ENCODE data around the gene MAGEA4. TPM values are rescaled to one million over a fixed set of nuclear protein-coding genes. Genes with fewer than 3 reads are reported as not detected.

MAGEA4 gene
- total and polyA plus RNA-seq, 2 of the 8 experiments (the other 6 are each of a cell fraction or from before 2014, with no cell fraction given) = 0.45 to 0.67 TPM

DNA sequence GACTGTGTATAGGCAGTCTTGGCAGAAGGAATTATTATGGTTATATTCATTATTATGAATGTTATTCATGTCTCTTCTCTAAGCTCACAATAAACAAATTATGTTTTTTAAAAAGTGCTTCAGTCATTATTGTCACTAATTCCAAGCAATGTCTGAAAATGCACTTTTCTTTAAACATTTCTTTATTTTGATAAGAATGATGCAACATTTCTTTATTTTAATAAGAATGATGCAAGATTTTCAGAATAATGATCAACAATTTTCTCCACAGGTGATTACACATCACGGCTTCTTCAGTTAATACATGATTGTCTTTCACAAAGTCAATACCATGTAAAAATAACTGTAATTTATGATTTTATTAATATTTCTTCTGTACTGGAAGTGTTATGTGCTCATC is 22.7 kb downstream of the MAGEA4 start:
- no peak overlapping the region for H2BK20ac ChIP-seq (ENCODE audit: low read length)
- H2AK5ac ChIP-seq (ENCODE audit: low read depth, low read length) = no peak overlapping the region
- DNase-seq (ENCODE audit: low read depth in 1 of 2, low spot score in 2 of 2) = no peak
- H3K4me1 ChIP-seq (replicated peaks in 1 of 4; ENCODE audit: control insufficient read depth in 3 of 4, insufficient read depth in 4 of 4, low read length in 3 of 4) = no peaks in the 10 kb centered on the region
- H3K36me3 ChIP-seq (ENCODE audit: control insufficient read depth in 2 of 4, insufficient read depth in 4 of 4, low read length in 3 of 4) = no peaks in the 10 kb centered on the region
- H4K5ac ChIP-seq (ENCODE audit: insufficient read length, low read depth, low read length) = no peak overlapping the region
- ChIA-PET CTCF (ENCODE audit: partially characterized antibody) (no interaction called here), POLR2A (ENCODE audit: partially characterized antibody) (no interaction called here)
- no peak overlapping the region for H4K8ac ChIP-seq (ENCODE audit: extremely low read depth, insufficient read depth, low read length)
- H3K23me2 ChIP-seq (ENCODE audit: low read depth, low read length) = no peaks in the 10 kb centered on the region
- no peak overlapping the region for H3K27ac ChIP-seq (ENCODE audit: low read depth, low read length)
- no peaks in the 10 kb centered on the region for H3K79me2 ChIP-seq (ENCODE audit: control insufficient read depth in 1 of 2, insufficient read depth in 2 of 2, low read length in 2 of 2)
- no peak overlapping the region for H3K18ac ChIP-seq (ENCODE audit: extremely low read depth, low read length)
- no peak overlapping the region for H2AFZ ChIP-seq (ENCODE audit: low read length)
- no peak for FAIRE-seq
- H3K4ac ChIP-seq (replicated peaks; ENCODE audit: insufficient read length, low read depth, low read length) = no peak overlapping the region
- H2BK5ac ChIP-seq (ENCODE audit: low read depth, low read length) = no peak overlapping the region
- no peak overlapping the region for H3K4me2 ChIP-seq (ENCODE audit: insufficient read depth in 1 of 2, low read depth in 2 of 2, low read length in 2 of 2)
- H4K91ac ChIP-seq (replicated peaks; ENCODE audit: insufficient read length, low read length) = no peak overlapping the region
- H3K23ac ChIP-seq (ENCODE audit: insufficient read length) = no peak overlapping the region
- no peak overlapping the region for H3K9ac ChIP-seq (replicated peaks in 1 of 4; ENCODE audit: extremely low read depth in 1 of 4, low read depth in 3 of 4, low read length in 3 of 4)
- H3K4me3 ChIP-seq (ENCODE audit: extremely low read depth in 1 of 4, insufficient read depth in 2 of 4, low read depth in 3 of 4, low read length in 4 of 4) = no peak overlapping the region
- no peaks in the 10 kb centered on the region for H3K9me3 ChIP-seq (ENCODE audit: insufficient read depth in 2 of 2, low read depth in 1 of 2, low read length in 1 of 2)
- H2BK12ac ChIP-seq (ENCODE audit: low read depth, low read length) = no peak overlapping the region
- WGBS, 2 experiments (ENCODE audit: extremely low coverage in 1 of 2, insufficient coverage in 1 of 2, insufficient read length in 1 of 2, insufficient replicate concordance in 2 of 2, low coverage in 1 of 2, low lambda C conversion rate in 2 of 2, missing lambda C conversion rate in 1 of 2) = 100% methylated on average over 1 of the region's 1 CpG; no CpG with 5 or more reads in 1 of the 2 experiments
- no peak overlapping the region for H3K14ac ChIP-seq (ENCODE audit: insufficient read length)
- H3K27me3 ChIP-seq (replicated peaks in 1 of 4; ENCODE audit: control insufficient read depth in 3 of 4, extremely low read depth in 1 of 4, insufficient read depth in 3 of 4, low read length in 3 of 4) = no peaks in the 10 kb centered on the region
- H3K79me1 ChIP-seq (ENCODE audit: low read depth, low read length) = no peaks in the 10 kb centered on the region
- H2BK120ac ChIP-seq (replicated peaks; ENCODE audit: low read depth, low read length) = no peak overlapping the region
- TF ChIP-seq SIX5 (IDR thresholded peaks at IDR 0.05; ENCODE audit: low read depth, low read length) = no peak
- TF ChIP-seq CREB1 (IDR thresholded peaks at IDR 0.05) = no peak
- no peak for TF ChIP-seq SP4 (IDR thresholded peaks at IDR 0.05; ENCODE audit: low read length)
- no peaks in the 10 kb centered on the region for H4K20me1 ChIP-seq (replicated peaks in 1 of 2; ENCODE audit: control insufficient read depth in 1 of 2, insufficient read depth in 2 of 2, low read length in 2 of 2)
- no peak overlapping the region for H2BK15ac ChIP-seq (ENCODE audit: low read length)
- H3K56ac ChIP-seq (replicated peaks; ENCODE audit: insufficient read length, low read depth, low read length) = no peak overlapping the region
